ENCODE measurements around the gene ANXA4.

Gene ANXA4

GRCh38 chr2:69847068-69847828 lies 105.3 kb downstream of the ANXA4 start:
- DNase-seq (ENCODE audit: low read depth): no peak

- no peak for DNase-seq (ENCODE audit: low read depth)
Observed at GRCh38 chr2:69848186-69848790, 106.4 kb downstream of the ANXA4 start.

- no peak for DNase-seq (ENCODE audit: low read depth)
Observed at GRCh38 chr2:69858261-69858660, 116.3 kb downstream of the ANXA4 start.

DNA sequence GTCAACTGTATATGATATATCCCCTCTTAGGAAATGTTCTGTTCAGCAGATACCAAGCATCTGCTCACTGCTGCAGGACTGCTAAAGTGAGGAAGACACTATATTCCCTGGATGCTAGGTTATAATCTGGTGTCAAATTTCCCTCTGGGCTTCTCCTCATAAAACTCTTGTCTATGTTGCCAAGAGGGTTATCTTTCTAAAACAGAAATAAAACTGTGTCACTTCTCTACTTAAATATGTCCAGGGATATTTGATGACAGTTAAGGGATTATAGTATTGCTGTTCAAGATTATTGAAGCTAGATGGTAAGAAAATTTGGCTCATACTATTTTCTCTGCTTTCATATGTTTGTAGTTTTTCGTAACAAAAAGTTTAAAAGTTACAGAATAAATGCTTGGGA lies 121.4 kb downstream of the ANXA4 start:
- DNase-seq (ENCODE audit: low read depth): no peak

Measured in T-helper 22 cell (primary cell).